IPS DF 19.7 (cell line): ENCODE results near the gene PTPRM.

Experiments
- DNase-seq: peaks from one replicate; pipeline ENCODE4 v3.0.0-alpha.2; 2013; ENCODE audit warnings: low read depth, low spot score

PTPRM gene

DNA sequence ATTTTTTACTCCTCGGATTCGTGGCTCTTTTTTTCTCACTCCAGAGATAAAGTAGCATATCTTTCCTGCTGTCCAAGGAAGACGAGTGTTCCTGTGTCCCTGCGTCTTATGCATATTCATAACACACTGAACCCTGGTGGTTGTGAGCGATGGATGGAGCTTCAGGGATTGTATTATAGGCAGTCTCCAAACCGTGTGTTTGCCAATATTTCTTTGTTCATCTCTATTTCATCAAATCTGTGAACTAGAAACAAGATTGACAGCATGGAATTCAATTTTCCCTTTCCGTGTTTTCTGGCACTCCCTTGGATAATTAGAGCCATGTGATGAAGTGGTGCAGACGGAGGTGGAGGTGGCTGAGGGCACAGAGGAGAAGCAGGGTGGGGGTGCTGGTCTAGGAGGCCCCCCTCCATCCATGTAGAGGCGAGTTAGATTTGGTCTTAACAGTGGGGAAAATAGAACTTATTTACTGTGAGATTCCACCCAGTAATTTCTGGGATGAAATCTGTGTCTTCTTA is 240.9 kb downstream of the PTPRM start:
- no peak for DNase-seq

DNA sequence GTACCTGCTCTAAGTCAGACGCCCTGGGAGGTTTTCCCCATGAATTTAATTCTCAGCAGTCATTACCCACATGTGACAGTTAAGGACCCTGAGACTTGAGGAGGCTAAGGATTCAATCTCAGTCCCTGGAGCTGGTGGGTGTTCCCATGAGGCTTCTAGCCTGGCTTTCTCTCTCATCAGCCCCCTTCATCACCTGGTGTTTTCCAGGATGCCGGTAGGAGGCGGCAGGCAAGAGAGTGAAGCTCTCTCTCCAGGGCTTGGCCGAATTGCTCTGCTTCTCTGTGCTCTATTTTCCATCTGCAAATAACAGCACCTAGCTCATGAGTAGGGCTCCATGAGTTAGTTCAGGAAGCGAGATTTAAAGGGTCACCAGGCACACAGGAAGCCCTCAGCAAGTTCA is 241.9 kb downstream of the PTPRM start:
- DNase-seq, result no peak

DNA sequence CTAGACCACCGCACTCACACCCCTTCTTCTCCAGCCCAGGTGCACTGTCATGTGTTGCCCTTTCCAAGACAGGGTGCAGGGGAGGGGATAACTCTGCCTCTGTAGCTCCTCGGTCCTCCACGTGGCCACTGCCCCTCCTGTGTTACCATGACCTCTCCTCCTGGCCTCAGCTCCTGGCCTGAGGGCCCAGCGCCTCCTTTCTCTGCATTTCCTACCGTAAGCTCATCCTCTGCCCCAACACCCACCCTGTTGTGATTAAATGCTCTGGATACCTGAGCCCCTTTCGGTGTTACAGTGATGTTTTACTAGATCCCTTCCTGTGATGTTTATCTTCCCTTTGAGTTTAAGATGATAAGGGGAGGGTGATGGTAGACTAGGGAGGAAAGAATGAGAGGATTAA is 242.3 kb downstream of the PTPRM start:
- no peak for DNase-seq

DNA sequence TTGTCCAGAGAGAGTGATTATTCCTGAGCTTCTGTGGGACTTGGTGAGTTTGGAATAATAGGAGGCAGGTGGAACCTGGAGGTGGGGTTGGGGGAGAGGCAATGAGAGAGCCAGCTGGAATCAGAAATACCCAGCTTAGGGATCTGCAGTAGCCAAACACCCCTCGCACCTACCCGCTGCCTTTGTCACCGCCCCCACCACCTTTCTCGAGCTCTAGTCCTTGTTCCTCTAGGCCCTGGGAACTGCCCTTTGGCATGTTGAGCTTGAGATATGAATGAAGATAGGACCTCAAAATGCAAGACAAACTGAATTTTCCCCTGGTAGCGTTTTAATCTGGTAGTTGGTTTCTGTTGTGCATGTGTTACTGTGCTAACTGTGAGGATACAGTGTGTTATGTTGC is 242.9 kb downstream of the PTPRM start:
- no peak for DNase-seq

DNA sequence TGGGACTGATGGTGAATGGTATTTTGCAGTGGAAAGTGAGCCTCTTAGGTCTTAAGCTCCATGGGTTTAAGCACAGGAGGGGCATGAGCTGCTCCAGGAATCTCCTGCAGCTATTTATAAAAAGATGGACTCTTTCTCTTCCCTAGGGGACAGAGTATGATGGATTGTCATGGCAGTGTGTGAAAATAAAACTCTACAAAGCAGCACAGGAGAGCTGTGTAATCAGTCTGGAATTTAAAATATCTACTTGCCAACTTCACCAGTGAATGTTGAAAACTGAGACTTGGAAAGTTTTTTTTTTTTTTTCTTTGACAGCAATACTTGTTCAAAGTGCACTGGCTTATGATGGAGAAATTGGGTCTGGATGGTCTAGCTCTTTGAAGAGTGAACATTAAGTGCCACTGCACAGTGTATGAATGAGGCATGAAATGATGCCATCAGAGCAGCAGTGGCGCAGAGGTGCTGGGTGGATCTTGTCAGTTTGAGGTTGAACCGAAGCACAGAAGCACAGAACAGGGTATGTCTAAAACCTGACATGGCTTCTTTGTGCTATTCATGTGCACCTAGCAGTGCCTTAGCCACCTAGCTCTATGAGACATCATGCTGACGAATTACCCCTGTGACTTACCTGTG is 245.4 kb downstream of the PTPRM start:
- no peak for DNase-seq

DNA sequence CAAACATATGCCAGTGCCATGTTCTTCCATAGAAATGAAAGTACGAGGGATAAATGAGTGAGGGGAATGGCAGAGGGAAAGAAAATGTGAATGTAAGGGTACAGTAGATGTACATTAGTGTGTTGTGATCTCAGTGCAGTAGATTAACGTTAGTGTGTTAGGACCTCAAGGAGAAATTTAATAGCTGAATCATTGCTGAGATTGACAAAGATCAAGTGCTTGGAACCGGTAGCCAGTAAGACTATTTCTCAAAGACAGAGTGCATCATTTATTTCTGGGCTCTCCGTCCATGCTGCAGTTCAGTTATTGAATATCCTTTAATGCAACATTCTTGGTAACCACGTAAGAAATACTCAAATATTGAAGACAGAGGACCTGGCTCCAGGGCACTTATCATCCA is 246.0 kb downstream of the PTPRM start:
- no peak for DNase-seq

DNA sequence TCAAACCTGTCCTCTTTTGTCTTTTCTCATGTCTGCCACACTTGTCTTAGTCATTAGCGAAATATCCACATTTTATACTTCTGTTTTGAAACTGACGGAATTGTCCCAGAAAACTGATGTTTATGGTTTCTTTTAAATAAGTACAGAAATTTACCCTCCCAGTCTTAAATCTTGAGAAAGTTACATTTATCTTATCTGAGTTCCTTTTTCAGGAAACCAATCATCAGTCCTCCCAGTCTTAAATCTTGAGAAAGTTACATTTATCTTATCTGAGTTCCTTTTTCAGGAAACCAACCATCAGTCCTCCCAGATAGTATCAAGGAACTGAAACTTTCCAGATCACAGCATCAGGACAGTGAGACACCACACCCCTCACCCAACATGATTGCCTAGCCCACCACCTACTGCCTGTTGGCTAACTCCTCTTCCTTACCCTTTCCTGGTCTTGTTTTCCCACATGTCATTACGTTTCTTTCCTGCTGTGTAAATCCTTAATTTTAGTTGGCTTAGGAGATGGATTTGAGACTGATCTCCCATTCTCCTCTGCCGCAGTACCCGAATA is 247.7 kb downstream of the PTPRM start:
- DNase-seq, result no peak

DNA sequence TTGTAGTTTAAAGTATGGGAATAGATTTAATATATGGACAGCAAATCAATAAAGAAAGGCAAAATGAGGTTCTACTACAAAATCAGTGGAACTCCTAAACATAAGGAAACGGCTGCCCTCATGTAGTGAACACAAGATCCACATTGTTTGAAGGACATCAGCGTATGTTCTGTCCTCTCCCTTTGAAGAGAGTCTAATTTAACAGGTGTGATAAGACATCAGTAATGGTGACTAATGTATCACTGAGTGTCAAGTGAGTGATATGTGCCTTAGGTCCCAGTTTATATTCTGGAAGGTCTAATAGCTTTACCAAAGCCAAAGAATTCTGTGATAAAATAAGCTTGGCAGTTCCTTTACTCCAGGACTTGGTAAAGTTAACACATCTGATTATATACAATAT is 248.7 kb downstream of the PTPRM start:
- DNase-seq, result no peak

DNA sequence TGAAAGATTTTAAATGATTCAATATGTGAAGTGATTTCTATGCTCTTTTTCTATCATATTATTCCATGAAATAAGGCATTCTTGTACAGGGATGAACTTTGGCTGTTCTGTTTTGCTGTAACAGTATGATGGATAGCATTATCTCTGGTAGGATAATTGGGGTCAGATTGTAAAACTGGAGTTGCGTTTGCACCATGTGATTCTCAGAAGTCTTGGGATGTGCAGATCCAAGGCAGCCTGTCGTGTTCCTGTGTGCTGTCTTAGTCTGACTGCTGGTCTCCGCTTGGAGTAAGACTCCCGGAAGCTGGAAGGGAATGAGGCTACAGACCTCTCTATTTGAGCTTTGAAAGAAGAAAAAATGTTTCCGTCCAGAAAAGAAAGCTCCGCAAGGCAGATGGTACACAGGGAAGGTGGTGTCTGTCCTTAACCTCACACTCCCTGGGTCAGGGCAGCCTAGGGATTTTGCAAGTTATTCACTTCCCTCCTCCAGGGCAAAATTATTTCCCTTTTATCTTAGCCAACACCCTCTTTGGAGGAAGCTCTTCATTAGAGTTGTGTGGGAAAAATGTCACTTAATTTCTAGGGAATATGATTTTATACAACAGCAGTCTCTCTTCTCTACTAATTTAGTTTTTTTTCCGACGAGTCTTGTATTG is 250.6 kb downstream of the PTPRM start:
- DNase-seq, result no peak

DNA sequence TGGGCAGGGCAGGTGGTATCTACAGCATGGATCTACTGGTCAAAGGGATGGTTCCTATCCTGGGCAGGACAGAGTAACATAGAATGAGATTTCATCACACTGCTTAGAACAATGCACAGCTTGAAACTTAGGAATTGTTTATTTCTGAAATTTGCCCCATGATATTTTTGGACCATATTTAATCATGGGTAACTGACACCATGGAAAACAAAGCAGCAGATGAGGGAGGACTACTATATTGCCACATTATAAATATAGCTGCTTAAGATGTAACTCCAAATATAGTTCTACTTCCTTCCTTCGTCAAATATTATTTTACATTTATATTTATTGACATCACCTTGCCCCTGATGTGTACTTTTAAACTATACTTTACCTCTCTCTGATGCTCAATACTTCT is 254.7 kb downstream of the PTPRM start:
- DNase-seq, result no peak

DNA sequence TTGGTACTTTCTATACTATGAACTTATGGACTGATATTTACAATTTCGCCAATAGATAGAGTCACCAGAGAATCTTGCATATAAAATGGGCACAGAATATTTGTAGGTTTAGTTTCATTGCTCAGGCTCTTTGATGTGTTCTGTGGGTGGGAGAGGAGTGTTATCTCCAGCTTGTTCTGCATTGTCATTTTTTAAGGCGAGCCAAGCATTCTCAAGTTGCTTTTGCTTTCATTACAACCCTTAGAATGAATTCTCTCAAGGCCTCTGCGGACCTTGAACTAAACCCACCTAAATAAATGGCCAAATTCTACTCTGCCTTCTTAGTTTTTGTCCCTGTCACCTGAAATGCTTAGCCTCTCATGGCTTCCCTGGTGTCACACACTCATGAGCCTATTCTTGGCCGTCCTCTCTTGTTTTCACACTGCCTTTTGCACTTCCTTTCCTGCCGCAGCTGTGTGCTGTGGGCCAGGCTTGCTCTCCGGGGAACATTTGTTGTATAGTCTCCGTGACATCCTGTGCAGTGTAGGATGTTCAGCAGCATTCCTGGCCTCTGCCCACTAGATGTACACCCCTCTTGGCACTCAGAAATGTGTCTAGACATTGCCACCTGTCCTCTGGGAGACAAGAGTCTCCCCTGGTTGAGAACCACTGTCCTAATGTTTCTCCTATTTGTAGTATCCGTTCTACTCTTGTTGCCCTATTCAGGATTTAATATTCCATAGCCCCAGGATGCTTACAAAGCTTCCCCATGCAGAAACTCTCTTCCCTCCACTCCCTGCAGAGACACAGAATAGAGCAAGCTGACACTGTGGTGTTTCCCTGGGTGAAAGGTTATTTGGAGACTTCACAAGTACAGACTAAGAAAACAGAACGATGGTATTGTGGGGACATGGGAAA is 255.6 kb downstream of the PTPRM start:
- DNase-seq, result no peak

DNA sequence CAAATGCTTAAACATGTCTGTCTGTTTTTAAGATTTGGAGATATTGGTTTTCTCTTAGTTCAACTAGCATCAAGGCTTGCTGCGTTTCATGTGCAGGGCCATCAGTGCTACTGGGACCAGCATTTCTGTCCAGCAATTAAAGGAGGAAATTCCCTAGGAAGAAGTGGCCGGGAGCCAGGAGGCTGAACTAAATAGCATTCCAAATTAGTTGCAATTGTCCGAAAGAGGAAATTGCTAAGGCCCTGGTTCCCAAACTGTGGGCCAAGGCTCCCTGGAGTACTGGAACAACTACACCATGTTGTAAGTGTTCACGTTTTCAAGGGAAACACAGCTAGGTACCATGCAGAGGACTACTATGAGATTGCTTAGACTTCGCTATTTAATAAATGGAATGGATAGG is 257.9 kb downstream of the PTPRM start:
- DNase-seq, result no peak

DNA sequence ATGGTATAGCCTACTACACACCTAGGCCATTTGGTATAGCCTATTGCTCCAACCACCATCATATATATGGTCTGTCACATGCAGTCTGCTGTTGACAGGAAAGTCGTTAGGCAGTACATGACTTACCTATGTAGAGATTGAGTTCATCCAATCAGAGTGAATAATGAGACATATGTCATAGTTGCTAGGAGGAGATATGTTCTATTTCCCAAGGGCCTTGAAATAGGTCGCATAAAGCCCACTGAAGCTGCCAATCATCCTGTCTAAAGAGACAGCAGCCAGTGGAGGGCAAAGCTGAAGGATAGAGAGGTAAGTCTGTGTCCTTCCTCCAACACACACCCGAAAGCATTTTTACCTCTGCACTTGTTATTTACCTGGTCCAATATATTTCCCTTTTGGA is 263.4 kb downstream of the PTPRM start:
- no peak for DNase-seq

DNA sequence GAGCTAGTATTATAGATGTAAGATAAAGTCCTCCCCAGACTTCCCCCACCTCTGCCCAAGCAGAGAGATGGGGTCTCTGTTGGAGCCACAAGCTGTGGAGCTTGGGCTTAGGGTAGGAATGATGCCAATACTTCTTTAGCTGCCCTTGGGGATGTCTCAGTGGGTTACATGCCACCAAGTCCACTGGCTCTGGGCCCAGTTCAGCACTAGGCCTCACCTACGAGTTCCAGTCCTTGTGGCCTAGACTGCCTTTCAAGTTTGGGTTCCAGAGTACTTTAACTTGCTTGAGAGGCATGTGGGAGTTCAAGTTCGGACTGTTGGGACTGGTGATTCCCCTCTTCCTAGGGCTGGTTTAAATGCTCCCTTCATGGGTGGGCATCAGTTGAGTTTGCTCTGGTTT is 272.4 kb downstream of the PTPRM start:
- no peak for DNase-seq

DNA sequence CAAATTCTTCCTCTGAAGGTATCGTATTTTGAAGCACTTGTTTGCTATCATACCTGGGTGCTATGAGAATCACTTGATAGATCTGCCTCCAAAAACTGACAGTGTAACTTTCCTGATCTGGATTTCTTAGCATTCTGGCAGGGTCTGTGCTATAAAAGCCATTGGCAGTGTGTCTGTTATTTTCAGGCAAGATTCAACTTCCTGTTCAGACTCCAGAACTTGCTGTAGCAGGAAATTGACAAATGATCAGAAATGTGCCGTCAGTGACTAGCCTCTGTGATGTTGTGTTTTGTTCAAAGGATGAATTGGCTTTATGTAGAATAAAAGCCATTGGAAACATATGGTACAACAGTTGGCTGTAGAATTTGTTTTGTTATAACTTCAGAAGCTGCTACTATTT is 273.3 kb downstream of the PTPRM start:
- no peak for DNase-seq

DNA sequence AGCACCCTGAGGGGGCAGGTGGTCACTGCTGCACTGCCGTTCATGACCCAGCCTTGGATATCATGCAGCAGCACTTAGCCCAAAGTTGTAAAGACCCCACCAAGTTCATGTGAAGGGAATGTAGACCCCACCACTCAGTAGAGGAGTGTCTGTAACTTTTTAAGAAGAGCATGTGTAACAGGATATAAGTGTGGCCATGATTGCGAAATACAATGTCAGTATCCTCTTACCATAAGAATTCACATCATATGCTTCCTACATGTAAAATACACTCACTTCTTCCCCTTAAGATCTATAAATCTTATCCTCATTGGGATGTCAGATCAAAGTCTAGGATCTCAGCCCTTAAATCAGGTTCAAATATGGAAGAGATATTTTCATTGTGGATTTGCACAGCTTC is 276.9 kb downstream of the PTPRM start:
- DNase-seq, result no peak

DNA sequence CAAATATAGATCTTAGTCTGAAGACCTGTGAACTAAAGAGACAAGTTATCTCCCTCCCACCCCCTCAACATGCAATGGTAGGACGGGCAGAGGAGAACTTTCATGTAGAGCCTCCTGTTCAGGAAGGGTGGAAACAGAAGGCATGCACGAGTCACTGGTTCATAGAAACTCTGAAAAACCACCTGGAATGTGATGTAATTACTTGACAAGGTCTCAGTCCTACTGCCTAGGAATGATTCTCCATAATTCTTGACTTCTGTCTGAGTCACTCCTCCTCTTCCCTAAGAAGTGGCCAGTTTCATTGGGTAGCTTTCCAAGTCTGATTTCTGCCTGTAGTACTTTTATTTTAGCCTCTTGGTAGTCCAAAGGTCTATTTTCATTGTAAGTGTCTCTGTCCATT is 277.3 kb downstream of the PTPRM start:
- DNase-seq, result no peak

DNA sequence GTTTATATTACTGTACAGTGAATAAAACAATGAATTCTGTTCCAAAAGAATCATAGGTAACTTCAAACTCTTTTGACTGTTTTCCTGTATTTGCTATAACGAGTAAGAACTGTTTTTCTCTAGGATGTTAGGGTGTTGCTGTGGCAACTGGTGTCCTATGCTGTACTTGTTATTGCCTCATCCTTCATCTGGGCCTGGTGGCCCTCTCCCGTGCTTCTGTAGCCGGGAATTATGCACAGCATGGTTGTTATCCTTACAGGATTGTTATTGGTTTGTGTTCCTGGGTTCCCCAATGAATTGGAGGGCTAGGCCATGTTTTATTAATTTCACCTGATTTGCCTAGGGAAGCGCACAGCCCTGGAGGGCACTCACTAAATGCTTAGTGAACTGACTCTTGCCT is 279.2 kb downstream of the PTPRM start:
- DNase-seq, result no peak

DNA sequence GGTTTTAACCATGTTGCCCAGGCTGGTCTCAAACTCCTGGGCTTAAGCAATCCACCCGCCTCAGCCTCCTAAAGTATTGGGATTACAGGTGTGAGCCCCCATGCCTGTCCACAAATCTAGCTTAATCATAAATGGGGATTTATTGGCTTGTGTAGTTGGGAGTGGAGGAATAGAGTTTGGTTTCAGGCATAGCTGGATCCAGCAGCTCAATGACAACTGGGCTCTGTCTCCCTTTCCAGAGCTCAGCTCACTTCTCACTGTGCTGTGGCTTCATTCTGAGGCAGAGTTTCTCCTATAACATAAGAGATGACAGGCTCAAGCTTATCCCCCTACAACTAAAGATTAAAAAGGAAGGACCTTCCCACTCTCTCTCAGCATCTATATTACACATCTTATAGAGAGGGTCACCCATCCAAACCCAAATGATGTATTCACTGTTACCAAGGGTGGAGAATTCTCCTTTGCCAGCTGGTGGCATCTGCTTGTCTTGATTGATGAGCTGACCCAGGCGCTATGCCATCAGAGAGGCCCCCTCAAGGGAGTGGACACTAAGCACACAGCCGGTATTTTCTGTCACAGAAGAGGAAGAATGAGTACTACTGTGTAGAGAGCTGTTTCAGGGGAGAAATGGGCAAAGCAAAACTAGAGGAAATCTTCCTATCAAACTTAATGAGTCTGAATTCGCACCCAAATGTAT is 280.4 kb downstream of the PTPRM start:
- DNase-seq, result no peak

DNA sequence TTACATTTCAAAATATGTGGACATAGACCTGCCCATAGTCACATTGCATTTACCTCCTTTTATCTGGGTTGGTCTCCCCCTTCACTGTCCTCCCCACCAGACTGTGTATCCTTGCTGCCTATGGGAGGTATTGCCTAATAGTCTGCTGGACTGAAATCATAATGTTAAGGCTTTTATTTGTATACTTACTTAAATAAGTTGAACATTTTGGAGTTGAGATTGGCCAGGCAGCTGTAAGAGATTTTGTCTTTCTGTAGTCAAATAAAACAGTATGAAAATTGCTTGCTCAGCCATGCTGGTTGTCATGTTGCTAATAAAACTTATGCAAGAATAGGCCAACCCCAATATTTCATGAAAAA is 280.9 kb downstream of the PTPRM start:
- DNase-seq, result no peak

DNA sequence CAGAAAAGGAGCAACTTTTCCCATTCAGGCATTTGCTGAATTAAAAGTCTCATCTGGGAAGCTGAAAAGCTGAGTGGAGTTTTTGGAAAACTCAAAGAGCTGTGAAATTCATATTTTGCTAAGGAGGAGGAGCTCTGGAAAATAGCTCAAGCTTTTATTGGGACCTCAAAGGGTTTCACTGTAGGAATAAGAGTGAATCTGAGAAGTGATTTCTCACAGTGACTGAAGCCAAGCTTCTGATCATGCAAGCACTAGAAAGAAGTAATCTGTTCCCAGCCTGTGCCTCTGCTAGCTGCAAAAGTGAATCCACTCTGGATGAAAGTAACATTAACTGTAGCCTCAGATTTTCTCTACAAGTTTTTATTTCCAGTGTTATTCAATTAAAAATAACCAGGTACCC is 283.3 kb downstream of the PTPRM start:
- DNase-seq, result no peak

DNA sequence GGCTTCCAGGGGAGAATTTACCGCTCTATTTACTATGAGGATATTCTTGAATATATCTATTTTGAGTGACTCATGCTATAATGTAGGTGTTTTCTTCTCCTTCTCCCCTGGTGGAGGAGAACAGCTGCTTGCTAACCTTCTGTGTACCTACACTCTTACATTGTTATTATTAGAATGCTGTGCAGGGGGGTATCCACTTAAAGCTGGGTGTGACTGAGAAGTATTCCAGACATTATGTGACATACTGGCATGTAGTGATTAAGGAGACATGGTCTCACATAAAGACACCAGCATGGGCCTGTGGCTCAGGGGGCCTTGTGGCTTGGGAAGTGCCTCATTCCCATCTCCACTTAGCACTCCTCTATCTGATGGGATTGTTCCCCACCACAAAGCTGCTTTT is 287.9 kb downstream of the PTPRM start:
- no peak for DNase-seq
